Measurements from ENCODE around the gene SCUBE3. TPM values are rescaled to one million over a fixed set of nuclear protein-coding genes. Genes with fewer than 3 reads are reported as not detected.

The SCUBE3 gene
- total RNA-seq, 2 donors from 2014 or later, result 2.0 to 3.4 TPM

DNA sequence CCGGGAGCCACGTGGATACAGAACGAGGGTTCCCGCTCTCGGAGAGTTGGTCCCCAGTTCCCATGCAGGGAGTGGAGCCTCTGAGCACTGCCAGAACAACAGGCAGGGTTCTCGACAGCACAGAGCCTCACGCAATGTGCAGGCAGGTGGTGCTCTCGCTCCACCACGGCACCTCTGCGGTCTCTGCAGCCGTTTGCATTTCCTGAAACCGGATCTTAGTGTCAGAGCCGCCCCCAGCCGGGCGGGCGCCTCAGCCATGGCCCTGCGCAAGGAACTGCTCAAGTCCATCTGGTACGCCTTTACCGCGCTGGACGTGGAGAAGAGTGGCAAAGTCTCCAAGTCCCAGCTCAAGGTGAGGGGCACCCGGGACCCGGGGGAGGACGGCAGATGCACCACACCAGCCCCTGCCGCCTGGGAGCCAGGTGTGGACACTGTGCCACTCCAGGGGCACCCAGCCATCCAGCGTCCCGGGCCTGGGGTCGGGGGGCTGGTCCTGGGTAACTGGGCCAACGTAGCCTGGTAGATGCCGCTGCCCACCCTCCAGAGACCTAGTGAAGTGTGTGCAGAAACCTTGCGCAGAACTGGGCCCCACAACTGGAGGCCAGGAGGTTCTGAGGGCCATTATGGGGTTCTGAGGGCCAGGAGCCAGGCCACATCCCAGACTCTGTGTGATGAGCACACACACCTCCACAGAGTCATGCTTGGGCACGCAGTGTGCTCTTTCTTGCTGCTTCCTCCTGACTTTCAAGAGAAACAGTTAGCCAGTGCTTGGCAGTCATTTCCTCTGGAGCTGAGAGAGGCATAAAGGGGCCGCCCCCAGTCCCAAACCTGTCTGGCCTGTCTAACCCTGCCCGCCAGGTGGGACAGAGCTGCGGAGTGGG, 84.1 kb downstream of the SCUBE3 start, which contains the start of gene DEF6:
DEF6 (plus strand) TSS at position 218 of the 881 bp plus-strand sequence; CDS start at position 257, 39 bp downstream.
- 19% methylated on average over 17 of the region's 35 CpGs for WGBS
- TF ChIP-seq POLR2AphosphoS5 (IDR thresholded peaks at IDR 0.05), result peak; percentile 91
- TF ChIP-seq, protein P1, sequence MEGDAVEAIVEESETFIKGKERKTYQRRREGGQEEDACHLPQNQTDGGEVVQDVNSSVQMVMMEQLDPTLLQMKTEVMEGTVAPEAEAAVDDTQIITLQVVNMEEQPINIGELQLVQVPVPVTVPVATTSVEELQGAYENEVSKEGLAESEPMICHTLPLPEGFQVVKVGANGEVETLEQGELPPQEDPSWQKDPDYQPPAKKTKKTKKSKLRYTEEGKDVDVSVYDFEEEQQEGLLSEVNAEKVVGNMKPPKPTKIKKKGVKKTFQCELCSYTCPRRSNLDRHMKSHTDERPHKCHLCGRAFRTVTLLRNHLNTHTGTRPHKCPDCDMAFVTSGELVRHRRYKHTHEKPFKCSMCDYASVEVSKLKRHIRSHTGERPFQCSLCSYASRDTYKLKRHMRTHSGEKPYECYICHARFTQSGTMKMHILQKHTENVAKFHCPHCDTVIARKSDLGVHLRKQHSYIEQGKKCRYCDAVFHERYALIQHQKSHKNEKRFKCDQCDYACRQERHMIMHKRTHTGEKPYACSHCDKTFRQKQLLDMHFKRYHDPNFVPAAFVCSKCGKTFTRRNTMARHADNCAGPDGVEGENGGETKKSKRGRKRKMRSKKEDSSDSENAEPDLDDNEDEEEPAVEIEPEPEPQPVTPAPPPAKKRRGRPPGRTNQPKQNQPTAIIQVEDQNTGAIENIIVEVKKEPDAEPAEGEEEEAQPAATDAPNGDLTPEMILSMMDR (IDR thresholded peaks at IDR 0.05), result peak; percentile 59 to 97 (median 90)
- peak; percentile 78 for TF ChIP-seq POLR2A (IDR thresholded peaks at IDR 0.05)
- intact Hi-C loops (cut with DNase I), result no loop called here
- peak; percentile 92 for DNase-seq (ENCODE audit: low spot score)
- peaks cover 0 to 17% of the 10 kb centered on the region in 2 donors for H3K36me3 ChIP-seq
- H3K4me3 ChIP-seq, result peak within 1 kb of the TSS; percentile 43 to 55
- no peaks in the 10 kb centered on the region for H3K9me3 ChIP-seq
- peak within 1 kb of the TSS; percentile 86 to 88 for H3K27ac ChIP-seq
- H3K27me3 ChIP-seq (replicated peaks; ENCODE audit: insufficient read depth), result no peaks in the 10 kb centered on the region
- H3K4me1 ChIP-seq (replicated peaks), result no peaks in the 10 kb centered on the region

DNA sequence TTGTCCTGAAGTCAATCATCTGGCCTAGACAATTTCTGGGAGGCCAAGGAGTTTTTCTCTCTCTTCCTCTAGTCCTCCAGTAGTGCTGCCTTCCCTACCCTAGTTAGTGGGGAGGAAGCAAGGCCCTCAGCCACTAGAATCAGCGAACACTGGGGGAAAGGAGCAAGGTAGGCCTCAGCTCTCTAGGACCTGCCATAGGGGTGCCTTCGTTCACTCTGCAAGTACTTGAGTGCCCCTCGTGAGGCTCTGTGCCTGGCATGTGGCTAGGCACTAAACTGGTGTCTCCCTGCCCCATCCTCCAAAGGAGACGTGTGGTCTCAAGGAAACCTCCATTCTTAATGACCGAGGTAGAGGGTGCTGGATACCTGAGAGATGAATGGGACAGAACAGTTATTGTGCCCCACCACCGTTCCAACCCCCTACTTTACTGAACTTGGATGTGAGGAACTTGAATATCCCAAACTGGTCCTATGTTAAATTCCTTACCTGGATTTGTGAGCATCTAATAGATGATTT, 84.9 kb downstream of the SCUBE3 start:
- no peak for DNase-seq (ENCODE audit: low spot score)
- peak overlapping the region; percentile 43 to 55 for H3K4me3 ChIP-seq
- intact Hi-C loops (cut with DNase I), result no loop called here
- TF ChIP-seq, protein P1 (IDR thresholded peaks at IDR 0.05), result no peak
- TF ChIP-seq POLR2AphosphoS5 (IDR thresholded peaks at IDR 0.05) (no peak), POLR2A (IDR thresholded peaks at IDR 0.05) (no peak)
- H3K27ac ChIP-seq, result peak overlapping the region; percentile 86 to 88
- 64% methylated on average over 6 of the region's 6 CpGs for WGBS
- no peaks in the 10 kb centered on the region for H3K9me3 ChIP-seq
- H3K36me3 ChIP-seq, result peaks cover 0 to 11% of the 10 kb centered on the region in 2 donors
- no peaks in the 10 kb centered on the region for H3K4me1 ChIP-seq (replicated peaks)
- no peaks in the 10 kb centered on the region for H3K27me3 ChIP-seq (replicated peaks; ENCODE audit: insufficient read depth)

- Histone ChIP-seq H3K27ac (no peak overlapping the region), H3K27me3 (replicated peaks; ENCODE audit: insufficient read depth) (no peaks in the 10 kb centered on the region), H3K36me3 (peaks cover 0 to 9% of the 10 kb centered on the region in 2 donors), H3K4me3 (no peak overlapping the region), H3K9me3 (no peaks in the 10 kb centered on the region), H3K4me1 (replicated peaks) (no peaks in the 10 kb centered on the region)
- DNase-seq (ENCODE audit: low spot score), result no peak
- intact Hi-C loops (cut with DNase I), result no loop called here
- TF ChIP-seq POLR2A (IDR thresholded peaks at IDR 0.05), result no peak
- no peak for TF ChIP-seq POLR2AphosphoS5 (IDR thresholded peaks at IDR 0.05)
- TF ChIP-seq, protein P1 (IDR thresholded peaks at IDR 0.05), result no peak
- WGBS, result 81% methylated on average over 4 of the region's 4 CpGs
These were observed 85.9 kb downstream of the SCUBE3 start for GRCh38 chr6:35299674-35300073.

- no peak overlapping the region for H3K27ac ChIP-seq
- H3K27me3 ChIP-seq (replicated peaks; ENCODE audit: insufficient read depth), result no peaks in the 10 kb centered on the region
- no peaks in the 10 kb centered on the region for H3K9me3 ChIP-seq
- intact Hi-C loops (cut with DNase I), result no loop called here
- no peak for DNase-seq (ENCODE audit: low spot score)
- H3K4me1 ChIP-seq (replicated peaks), result no peaks in the 10 kb centered on the region
- H3K36me3 ChIP-seq, result no peaks in the 10 kb centered on the region
- no peak for TF ChIP-seq POLR2AphosphoS5 (IDR thresholded peaks at IDR 0.05)
- no peak for TF ChIP-seq POLR2A (IDR thresholded peaks at IDR 0.05)
- TF ChIP-seq, protein P1 (IDR thresholded peaks at IDR 0.05), result no peak
- H3K4me3 ChIP-seq, result no peak overlapping the region
These were observed 87.1 kb downstream of the SCUBE3 start for GRCh38 chr6:35300848-35301247.

Other genes with a start within 250 kb of the SCUBE3 start
- gene TCP11, start 72.6 kb upstream of the SCUBE3 start, total RNA-seq, result 10 to 100 TPM in 1 of 2 donors, under 1 TPM in 1; 0.87 to 33.3 TPM
- 10 to 100 TPM; 39.5 to 75.5 TPM for gene ZNF76, start 45.8 kb downstream of the SCUBE3 start, total RNA-seq
- 10 to 100 TPM; 20.2 to 33.4 TPM for gene DEF6, start 83.9 kb downstream of the SCUBE3 start, total RNA-seq
- 10 to 100 TPM; 21.2 to 24.1 TPM for gene PPARD, start 128.6 kb downstream of the SCUBE3 start, total RNA-seq
- gene FANCE, start 238.4 kb downstream of the SCUBE3 start, total RNA-seq, result 10 to 100 TPM in 1 of 2 donors, 1 to 10 TPM in 1; 7.5 to 14.0 TPM

Measured in prostate gland (tissue), 2 donors.